HepG2 (cell line): Measurements from ENCODE around the gene NUP35.

Experiments
- IKZF4 ChIP-seq: sonication (generic); formaldehyde crosslinking; IDR thresholded peaks from 2 replicates; pipeline ENCODE4 v1.5.1; 2020; ENCODE audit warnings: borderline replicate concordance, mild to moderate bottlenecking, low read depth, missing genetic modification reagents; ENCODE audit errors: not compliant biosample characterization
- SP4 ChIP-seq: sonication (generic); formaldehyde crosslinking; IDR thresholded peaks from 2 replicates; pipeline ENCODE4 v1.8.1; 2023; ENCODE audit warnings: mild to moderate bottlenecking, missing genetic modification reagents
- TF ChIP-seq, protein P1 (sequence below): sonication (generic); formaldehyde crosslinking; conservative IDR thresholded peaks from 2 replicates; pipeline ENCODE4 v1.8.0; 2022; ENCODE audit warnings: mild to moderate bottlenecking, moderate library complexity, missing genetic modification reagents

DNA sequence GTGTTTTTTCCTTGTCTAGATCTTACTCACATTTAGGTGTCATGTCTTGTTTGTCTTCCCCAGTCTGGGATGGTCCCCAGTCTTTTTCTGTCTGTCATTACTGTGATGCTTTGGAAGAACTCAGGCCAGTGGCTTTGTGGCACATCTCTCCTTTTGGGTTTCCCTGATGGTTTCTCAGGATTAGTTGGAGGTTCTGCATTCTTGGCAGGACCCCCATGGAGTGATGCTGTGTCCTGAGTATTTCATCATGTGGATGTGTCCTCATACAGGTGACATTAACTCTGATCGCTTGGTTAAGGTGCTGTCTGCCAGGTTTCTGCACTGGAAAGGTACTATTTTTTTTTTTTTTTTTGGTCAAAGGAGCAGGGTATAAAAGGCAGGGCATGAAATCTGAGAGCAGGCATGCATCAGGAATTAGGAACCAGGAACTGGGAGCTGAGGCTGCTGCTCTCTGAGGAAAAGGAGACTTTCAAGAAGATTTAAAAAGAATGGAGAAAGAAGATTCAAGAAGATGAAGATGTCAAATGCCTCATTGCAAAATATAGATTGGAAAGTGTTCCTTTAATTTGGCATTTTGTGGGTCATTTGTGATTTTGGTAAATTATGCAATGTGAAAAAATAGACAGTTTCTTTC lies 85.3 kb downstream of the NUP35 start:
- TF ChIP-seq, protein P1, sequence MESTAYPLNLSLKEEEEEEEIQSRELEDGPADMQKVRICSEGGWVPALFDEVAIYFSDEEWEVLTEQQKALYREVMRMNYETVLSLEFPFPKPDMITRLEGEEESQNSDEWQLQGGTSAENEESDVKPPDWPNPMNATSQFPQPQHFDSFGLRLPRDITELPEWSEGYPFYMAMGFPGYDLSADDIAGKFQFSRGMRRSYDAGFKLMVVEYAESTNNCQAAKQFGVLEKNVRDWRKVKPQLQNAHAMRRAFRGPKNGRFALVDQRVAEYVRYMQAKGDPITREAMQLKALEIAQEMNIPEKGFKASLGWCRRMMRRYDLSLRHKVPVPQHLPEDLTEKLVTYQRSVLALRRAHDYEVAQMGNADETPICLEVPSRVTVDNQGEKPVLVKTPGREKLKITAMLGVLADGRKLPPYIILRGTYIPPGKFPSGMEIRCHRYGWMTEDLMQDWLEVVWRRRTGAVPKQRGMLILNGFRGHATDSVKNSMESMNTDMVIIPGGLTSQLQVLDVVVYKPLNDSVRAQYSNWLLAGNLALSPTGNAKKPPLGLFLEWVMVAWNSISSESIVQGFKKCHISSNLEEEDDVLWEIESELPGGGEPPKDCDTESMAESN: no peak
- TF ChIP-seq SP4 (CRISPR knock-in tag) (no peak), IKZF4 (CRISPR knock-in tag) (no peak)
